H1 (cell line): ENCODE data around the gene AP2A2. TPM values are rescaled to one million over a fixed set of nuclear protein-coding genes. Genes with fewer than 3 reads are reported as not detected.

Experiments used
- CTCF ChIA-PET: fragments of 300-600 bp; sonication (Branson Sonifier 250); formaldehyde crosslinking; loops from one replicate; lab custom pipeline; 2021; ENCODE audit not compliant: partially characterized antibody; lab: Charles Lee
- POLR2A ChIA-PET: fragments of 300-600 bp; sonication (Branson Sonifier 250); formaldehyde crosslinking; loops from one replicate; lab custom pipeline; 2021; ENCODE audit warnings: inconsistent platforms; ENCODE audit not compliant: partially characterized antibody; lab: Charles Lee
- DNase-seq, 2 experiments: peaks; one replicate each; pipeline versions ENCODE4 v3.0.0 to v3.0.0-alpha.2; 2010 to 2022; ENCODE audit warnings: low spot score in 2 of 2, low read depth in 1 of 2, mixed read lengths in 1 of 2
- FAIRE-seq: peaks from 2 replicates; lab custom pipeline; 2011; peaks lifted over from hg19 to GRCh38; lab: Jason Lieb, UNC
- H2AFZ ChIP-seq: 2 replicates; pipeline ENCODE4 v1.8.1; 2012; ENCODE audit warnings: low read length, inconsistent platforms
- H2AK5ac ChIP-seq: 2 replicates; pipeline ENCODE4 v1.6.1; 2013; ENCODE audit warnings: low read depth, low read length
- H2BK120ac ChIP-seq: replicated peaks from 2 replicates; pipeline ENCODE3; 2013; ENCODE audit warnings: low read depth, low read length, inconsistent platforms
- H2BK12ac ChIP-seq: 2 replicates; pipeline ENCODE4 v1.6.1; 2013; ENCODE audit warnings: low read depth, low read length
- H2BK15ac ChIP-seq: 2 replicates; pipeline ENCODE4 v1.6.1; 2013; ENCODE audit warnings: low read length
- H2BK20ac ChIP-seq: 2 replicates; pipeline ENCODE4 v1.6.1; 2013; ENCODE audit warnings: low read length
- H2BK5ac ChIP-seq: 2 replicates; pipeline ENCODE4 v1.6.1; 2013; ENCODE audit warnings: low read depth, low read length
- H3K14ac ChIP-seq: 2 replicates; pipeline ENCODE4 v1.6.1; 2013; ENCODE audit warnings: inconsistent platforms; ENCODE audit not compliant: insufficient read length
- H3K18ac ChIP-seq: 2 replicates; pipeline ENCODE4 v1.6.1; 2013; ENCODE audit warnings: low read length; ENCODE audit errors: extremely low read depth
- H3K23ac ChIP-seq: 2 replicates; pipeline ENCODE4 v1.6.1; 2013; ENCODE audit warnings: inconsistent platforms; ENCODE audit not compliant: insufficient read length
- H3K23me2 ChIP-seq: 2 replicates; pipeline ENCODE4 v1.6.1; 2013; ENCODE audit warnings: low read depth, low read length
- H3K27ac ChIP-seq: 2 replicates; pipeline ENCODE4 v1.6.1; 2011; ENCODE audit warnings: low read depth, low read length, inconsistent platforms
- H3K27me3 ChIP-seq, 4 experiments: replicated peaks in 1 of 4; 1 replicate in 1 of 4; 2 replicates in 3 of 4; pipeline versions ENCODE4 v1.6.1 to v1.8.1; 2011 to 2013; ENCODE audit warnings: low read length in 3 of 4, mild to moderate bottlenecking in 3 of 4, inconsistent platforms in 2 of 4, mixed read lengths in 2 of 4, moderate library complexity in 1 of 4; ENCODE audit not compliant: control insufficient read depth in 3 of 4, insufficient read depth in 3 of 4; ENCODE audit errors: extremely low read depth in 1 of 4
- H3K36me3 ChIP-seq, 4 experiments: 2 replicates each; pipeline versions ENCODE4 v1.6.1 to v1.8.1; 2011 to 2013; ENCODE audit warnings: mild to moderate bottlenecking in 4 of 4, low read length in 3 of 4, moderate library complexity in 2 of 4, control low read depth in 1 of 4, inconsistent platforms in 1 of 4; ENCODE audit not compliant: insufficient read depth in 4 of 4, control insufficient read depth in 2 of 4
- H3K4ac ChIP-seq: replicated peaks from 2 replicates; pipeline ENCODE3; 2013; ENCODE audit warnings: low read length, low read depth, mixed read lengths, inconsistent platforms; ENCODE audit not compliant: insufficient read length
- H3K4me1 ChIP-seq, 4 experiments: replicated peaks in 1 of 4; 1 replicate in 1 of 4; 2 replicates in 3 of 4; pipeline versions ENCODE4 v1.6.1 to v1.8.1; 2011 to 2013; ENCODE audit warnings: low read length in 3 of 4, inconsistent platforms in 2 of 4, mixed read lengths in 1 of 4; ENCODE audit not compliant: insufficient read depth in 4 of 4, control insufficient read depth in 3 of 4
- H3K4me2 ChIP-seq, 2 experiments: 2 replicates each; pipeline versions ENCODE4 v1.6.1 to v1.8.1; 2011 to 2013; ENCODE audit warnings: low read depth in 2 of 2, low read length in 2 of 2, control low read depth in 1 of 2, inconsistent platforms in 1 of 2, mild to moderate bottlenecking in 1 of 2; ENCODE audit not compliant: insufficient read depth in 1 of 2
- H3K4me3 ChIP-seq, 4 experiments: fragments of 200-600, 300-600 bp in 1 of 4; sonication (generic), shearing (Covaris generic), sonication (Bioruptor Twin) in 1 of 4; 2 replicates each; pipeline versions ENCODE4 v1.5.1 to v1.8.1; 2011 to 2016; ENCODE audit warnings: low read length in 4 of 4, low read depth in 3 of 4, control low read depth in 2 of 4, inconsistent platforms in 2 of 4, mild to moderate bottlenecking in 2 of 4, mixed read lengths in 1 of 4, moderate library complexity in 1 of 4; ENCODE audit not compliant: insufficient read depth in 2 of 4; ENCODE audit errors: extremely low read depth in 1 of 4
- H3K56ac ChIP-seq: replicated peaks from 2 replicates; pipeline ENCODE3; 2013; ENCODE audit warnings: low read depth, mild to moderate bottlenecking, mixed read lengths, low read length, inconsistent platforms; ENCODE audit not compliant: insufficient read length
- H3K79me1 ChIP-seq: 2 replicates; pipeline ENCODE4 v1.6.1; 2013; ENCODE audit warnings: low read depth, low read length, control low read depth
- H3K79me2 ChIP-seq, 2 experiments: 2 replicates each; pipeline versions ENCODE4 v1.6.1 to v1.8.1; 2012 to 2013; ENCODE audit warnings: low read length in 2 of 2, mild to moderate bottlenecking in 2 of 2, inconsistent platforms in 1 of 2; ENCODE audit not compliant: insufficient read depth in 2 of 2, control insufficient read depth in 1 of 2
- H3K9ac ChIP-seq, 4 experiments: replicated peaks in 1 of 4; 1 replicate in 1 of 4; 2 replicates in 3 of 4; pipeline versions ENCODE4 v1.6.1 to v1.8.1; 2011 to 2013; ENCODE audit warnings: low read depth in 3 of 4, low read length in 3 of 4, control low read depth in 2 of 4, mild to moderate bottlenecking in 2 of 4, moderate library complexity in 2 of 4, inconsistent platforms in 1 of 4; ENCODE audit errors: extremely low read depth in 1 of 4
- H3K9me3 ChIP-seq, 2 experiments: 2 replicates each; pipeline versions ENCODE4 v1.6.1 to v1.8.1; 2012 to 2013; ENCODE audit warnings: mild to moderate bottlenecking in 2 of 2, moderate library complexity in 2 of 2, control low read depth in 1 of 2, inconsistent platforms in 1 of 2, low read depth in 1 of 2, low read length in 1 of 2, mixed read lengths in 1 of 2; ENCODE audit not compliant: insufficient read depth in 2 of 2
- H4K20me1 ChIP-seq, 2 experiments: replicated peaks in 1 of 2; 2 replicates each; pipeline versions ENCODE3 to v1.8.1; 2011 to 2013; ENCODE audit warnings: inconsistent platforms in 2 of 2, low read length in 2 of 2, mild to moderate bottlenecking in 1 of 2; ENCODE audit not compliant: insufficient read depth in 2 of 2, control insufficient read depth in 1 of 2
- H4K5ac ChIP-seq: 2 replicates; pipeline ENCODE4 v1.6.1; 2013; ENCODE audit warnings: low read length, low read depth, mixed read lengths, inconsistent platforms; ENCODE audit not compliant: insufficient read length
- H4K8ac ChIP-seq: 2 replicates; pipeline ENCODE4 v1.8.0; 2013; ENCODE audit warnings: mild to moderate bottlenecking, moderate library complexity, low read length, inconsistent platforms; ENCODE audit not compliant: insufficient read depth; ENCODE audit errors: extremely low read depth
- H4K91ac ChIP-seq: replicated peaks from 2 replicates; pipeline ENCODE3; 2013; ENCODE audit warnings: low read length, mixed read lengths, inconsistent platforms; ENCODE audit not compliant: insufficient read length
- CBX5 ChIP-seq: fragments of 300-800, 300-1000 bp; sonication (generic); IDR thresholded peaks from 2 replicates; pipeline ENCODE4 v1.7.1; 2016; ENCODE audit warnings: antibody characterized with exemption, low read length, low read depth
- E2F6 ChIP-seq: IDR thresholded peaks from 2 replicates; pipeline ENCODE4 v1.6.1; 2012; ENCODE audit warnings: inconsistent platforms
- GABPA ChIP-seq: IDR thresholded peaks from 2 replicates; pipeline ENCODE4 v1.6.1; 2011; ENCODE audit warnings: mild to moderate bottlenecking, low read length, moderate library complexity, borderline replicate concordance; ENCODE audit not compliant: insufficient read depth
- HDAC6 ChIP-seq: IDR thresholded peaks from one replicate; pipeline ENCODE4 v1.7.1; 2012; ENCODE audit warnings: low read depth, mild to moderate bottlenecking, inconsistent platforms, low read length, moderate library complexity
- JUN ChIP-seq: IDR thresholded peaks from 2 replicates; pipeline ENCODE4 v1.6.1; 2011; ENCODE audit warnings: low read depth, mild to moderate bottlenecking, improper control_type of control experiment, low read length
- KDM5A ChIP-seq: fragments of 200-600 bp; IDR thresholded peaks from 2 replicates; pipeline ENCODE4 v1.7.1; 2012; ENCODE audit warnings: mild to moderate bottlenecking, low read length, inconsistent platforms, mixed read lengths
- PHF8 ChIP-seq: fragments of 200-600 bp; sonication (generic); conservative IDR thresholded peaks from 2 replicates; pipeline ENCODE4 v1.7.1; 2012; ENCODE audit warnings: low read depth, mild to moderate bottlenecking, inconsistent platforms, low read length, moderate library complexity
- POLR2AphosphoS5 ChIP-seq: IDR thresholded peaks from 2 replicates; pipeline ENCODE4 v1.6.1; 2011; ENCODE audit warnings: low read depth, low read length
- RBBP5 ChIP-seq: IDR thresholded peaks from 2 replicates; pipeline ENCODE4 v1.7.1; 2012; ENCODE audit warnings: low read depth, mild to moderate bottlenecking, inconsistent platforms, low read length, moderate library complexity, borderline replicate concordance
- RXRA ChIP-seq: IDR thresholded peaks from 2 replicates; pipeline ENCODE4 v1.6.1; 2011; ENCODE audit warnings: low read depth, mild to moderate bottlenecking, low read length, moderate library complexity; ENCODE audit not compliant: insufficient read depth
- ZNF274 ChIP-seq: IDR thresholded peaks from 2 replicates; pipeline ENCODE4 v1.7.0; 2012; ENCODE audit warnings: low read length, borderline replicate concordance; ENCODE audit errors: extremely low read depth
- WGBS, 2 experiments: shearing (Covaris generic) in 1 of 2; methylation state at CpG; one replicate each; pipeline versions ENCODE4 v1.1.6 to v1.1.7; 2013 to 2015; ENCODE audit warnings: low lambda C conversion rate in 2 of 2, mixed read lengths in 2 of 2, inconsistent platforms in 1 of 2, low coverage in 1 of 2, missing lambda C conversion rate in 1 of 2; ENCODE audit not compliant: insufficient replicate concordance in 2 of 2, insufficient coverage in 1 of 2, insufficient read length in 1 of 2; ENCODE audit errors: extremely low coverage in 1 of 2, missing lambda C conversion rate in 1 of 2; 5-methylcytosine and 5-hydroxymethylcytosine counted together
- polyA plus RNA-seq, 7 experiments: library from polyadenylated mRNA; depleted of rRNA in 3 of 7; stranded (reverse) in 5 of 7; unstranded in 2 of 7; fragments of >200 nt in 5 of 7; fragments of 200-250 nt in 2 of 7; gene quantifications; 1 replicate in 5 of 7; 2 replicates in 1 of 7; 4 replicates in 1 of 7; pipeline versions ENCODE4 v1.2.1 to v1.2.3, GENCODE V29; 2011 to 2013; ENCODE audit warnings: missing spikeins in 2 of 7, mixed read lengths in 2 of 7
- total RNA-seq: library from RNA; stranded (reverse); fragmentation: NEBNext Ultra II Directional; extraction: Animal tissue kit (Norgen Biotek cat#: 25700); gene quantifications from 2 replicates; pipeline ENCODE4 v1.2.1, GENCODE V29; 2021

The AP2A2 gene
- total and polyA plus RNA-seq, 2 of the 8 experiments (the other 6 are each of a cell fraction or from before 2014, with no cell fraction given): 50.0 to 65.0 TPM

- Histone ChIP-seq H3K9ac (no peak overlapping the region), H3K9me3 (no peaks in the 10 kb centered on the region), H3K4me1 (no peaks in the 10 kb centered on the region), H2BK5ac (peak overlapping the region; percentile 35; the same call in 1 of the 2 replicates), H3K56ac (no peak overlapping the region), H2BK120ac (no peak overlapping the region), H3K18ac (no peak overlapping the region), H2BK12ac (no peak overlapping the region), H3K27me3 (no peaks in the 10 kb centered on the region), H2AFZ (no peak overlapping the region), H3K27ac (no peak overlapping the region), H3K4ac (no peak overlapping the region), H3K36me3 (peaks cover 7 to 25% (median 18%) of the 10 kb centered on the region in 4 experiments; a peak in 7 of 8 replicates), H4K5ac (no peak overlapping the region), H2BK15ac (no peak overlapping the region), H4K8ac (no peak overlapping the region; the same call in 1 of the 2 replicates), H2BK20ac (no peak overlapping the region), H3K79me2 (no peaks in the 10 kb centered on the region; a peak in 1 of 4 replicates), H3K4me2 (no peak overlapping the region), H4K20me1 (peaks cover 0 to 9% of the 10 kb centered on the region in 2 experiments), H4K91ac (no peak overlapping the region), H3K23ac (no peak overlapping the region), H3K23me2 (no peaks in the 10 kb centered on the region), H3K4me3 (no peak overlapping the region), H3K79me1 (no peaks in the 10 kb centered on the region; the same call in 1 of the 2 replicates), H2AK5ac (no peak overlapping the region), H3K14ac (no peak overlapping the region)
- DNase-seq (no peak), FAIRE-seq (no peak)
- CTCF ChIA-PET: no interaction called here
- POLR2A ChIA-PET: no interaction called here
- WGBS, 2 experiments: 89% methylated on average over 22 of the region's 38 CpGs; no CpG with 5 or more reads in 1 of the 2 experiments
- TF ChIP-seq JUN (no peak), GABPA (no peak), KDM5A (no peak), CBX5 (no peak), PHF8 (no peak), POLR2AphosphoS5 (no peak), RBBP5 (no peak), ZNF274 (no peak), RXRA (no peak), HDAC6 (no peak), E2F6 (no peak)
Measured at GRCh38 chr11:1000357-1001278, 74.9 kb downstream of the AP2A2 start.
